Large intestine (tissue), 3 donors: ENCODE results near the gene GAR1. TPM values are rescaled to one million over a fixed set of nuclear protein-coding genes. Genes with fewer than 3 reads are reported as not detected.

Experiments used
- DNase-seq, 2 donors: peaks; one replicate each; pipeline versions ENCODE4 v3.0.0 to v3.0.0-alpha.2; 2013
- H3K27ac ChIP-seq: one replicate; pipeline ENCODE4 v1.5.1; 2013; ENCODE audit warnings: low read length
- H3K27me3 ChIP-seq: 2 replicates; pipeline ENCODE4 v1.6.1; 2013; ENCODE audit warnings: low read length; ENCODE audit not compliant: control insufficient read depth, insufficient read depth
- H3K36me3 ChIP-seq: 2 replicates; pipeline ENCODE4 v1.6.1; 2013; ENCODE audit warnings: low read length; ENCODE audit not compliant: control insufficient read depth, insufficient read depth
- H3K4me1 ChIP-seq: one replicate; pipeline ENCODE4 v1.6.1; 2013; ENCODE audit warnings: low read length; ENCODE audit not compliant: control insufficient read depth, insufficient read depth
- H3K4me3 ChIP-seq: one replicate; pipeline ENCODE4 v1.5.1; 2013; ENCODE audit warnings: low read length
- H3K9me3 ChIP-seq: one replicate; pipeline ENCODE4 v1.6.1; 2013; ENCODE audit warnings: mild to moderate bottlenecking, low read depth, low read length, moderate library complexity; ENCODE audit not compliant: control insufficient read depth
- WGBS: methylation state at CpG from one replicate; pipeline ENCODE4 v1.1.5; 2013; ENCODE audit warnings: low lambda C conversion rate; ENCODE audit not compliant: insufficient coverage; 5-methylcytosine and 5-hydroxymethylcytosine counted together
- polyA plus RNA-seq: library from polyadenylated mRNA; unstranded; fragments of 120-200 nt; gene quantifications from one replicate; pipeline ENCODE4 v1.2.1, GENCODE V29; 2013

The GAR1 gene
- polyA plus RNA-seq, 1 donor, result 37.4 TPM

DNA sequence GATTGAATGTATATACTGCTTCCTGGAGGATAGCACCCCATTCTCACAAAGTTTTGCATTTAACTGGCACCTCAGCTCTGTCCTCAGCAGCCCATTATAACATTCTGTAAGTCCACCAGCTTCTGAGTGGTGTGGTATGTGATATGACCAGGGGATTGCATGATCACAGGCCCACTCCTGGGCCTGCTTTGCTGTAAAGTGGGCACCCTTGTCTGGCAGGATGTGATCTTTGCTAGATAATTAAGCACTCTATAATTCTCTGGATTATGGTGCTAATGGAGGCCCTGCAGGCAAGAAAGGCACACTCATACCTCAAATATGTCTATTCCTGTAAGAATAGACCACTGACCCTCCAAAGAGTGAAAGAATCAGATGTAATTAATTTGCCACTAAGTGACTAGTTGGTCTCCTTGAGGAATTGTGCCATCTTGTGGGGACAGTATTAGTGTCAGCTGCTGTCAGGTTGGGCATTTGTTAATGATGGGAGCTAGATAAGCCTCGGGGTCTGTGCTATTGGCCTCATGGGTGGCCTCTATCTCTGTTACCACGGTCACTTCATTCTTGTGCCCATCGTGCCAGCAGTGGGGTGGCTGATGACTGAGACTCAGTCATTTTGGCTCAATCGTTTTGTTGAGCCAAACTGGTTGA, 11.5 kb upstream of the GAR1 start:
- Histone ChIP-seq H3K4me3 (no peak overlapping the region), H3K36me3 (no peaks in the 10 kb centered on the region), H3K27ac (no peak overlapping the region), H3K27me3 (no peaks in the 10 kb centered on the region), H3K4me1 (no peaks in the 10 kb centered on the region), H3K9me3 (no peaks in the 10 kb centered on the region)
- no CpG with 5 or more reads among the region's 4 CpGs for WGBS
- DNase-seq, result peak in 1 of 2 donors; percentile 47

DNA sequence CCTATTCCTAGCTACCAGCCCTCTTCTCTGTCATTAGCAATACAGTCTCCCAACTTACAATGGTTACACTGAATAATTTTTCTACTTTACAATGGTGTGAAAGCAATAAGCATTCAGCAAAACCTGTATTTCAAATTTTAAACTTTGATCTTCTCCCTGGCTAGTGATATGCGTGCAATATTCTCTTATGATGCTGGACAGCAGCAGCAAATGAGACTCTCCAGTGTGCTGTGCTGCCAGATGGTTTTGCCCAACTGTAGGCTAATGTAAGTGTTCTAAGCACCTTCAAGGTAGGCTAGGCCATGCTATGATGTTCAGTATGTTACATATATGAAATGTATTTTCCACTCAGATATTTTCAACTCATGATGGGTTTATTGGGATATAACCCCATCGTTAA, 5.9 kb upstream of the GAR1 start:
- Histone ChIP-seq H3K27me3 (no peaks in the 10 kb centered on the region), H3K4me3 (no peak overlapping the region), H3K9me3 (no peaks in the 10 kb centered on the region), H3K4me1 (no peaks in the 10 kb centered on the region), H3K27ac (no peak overlapping the region), H3K36me3 (no peaks in the 10 kb centered on the region)
- no peak for DNase-seq
- WGBS, result 100% methylated on average over 1 of the region's 2 CpGs

DNA sequence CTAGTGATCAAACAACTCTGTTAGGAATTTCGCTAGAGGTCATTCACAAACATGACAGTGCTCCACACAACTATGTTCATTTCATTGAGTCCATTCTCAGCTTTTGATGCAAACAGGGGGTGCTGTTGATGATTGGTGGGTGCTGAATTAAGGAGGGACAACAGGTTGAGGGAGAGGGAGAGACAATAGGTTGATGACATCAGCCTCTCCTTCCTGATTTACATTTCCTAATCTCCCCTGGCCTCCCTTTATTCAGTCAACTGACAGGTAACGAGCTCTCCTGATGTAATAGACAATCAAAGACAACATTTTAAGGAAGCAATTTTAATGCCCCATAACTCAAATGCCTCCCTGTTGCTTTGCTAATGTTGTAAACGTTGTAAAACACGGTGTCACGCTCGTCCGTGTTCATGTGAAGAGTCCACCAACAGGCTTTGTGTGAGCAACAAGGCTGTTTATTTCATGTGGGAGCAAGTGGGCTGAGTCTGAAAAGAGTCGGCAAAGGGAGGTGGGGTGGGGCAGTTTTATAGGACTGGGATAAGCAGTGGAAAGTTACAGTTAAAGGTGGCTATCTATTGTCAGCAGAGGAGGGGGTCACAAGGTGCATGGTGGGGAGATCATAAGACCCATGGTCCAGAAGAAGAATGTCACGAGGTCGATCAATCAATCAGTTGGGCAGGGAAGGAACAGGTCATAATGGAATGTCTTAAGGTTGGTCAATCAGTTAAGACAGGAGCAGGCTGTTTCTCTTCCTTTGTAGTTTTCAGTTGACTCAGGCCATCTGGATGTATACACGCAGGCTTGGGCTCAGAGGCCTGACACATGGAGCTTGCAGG, 4.8 kb upstream of the GAR1 start:
- 65% methylated on average over 2 of the region's 11 CpGs for WGBS
- DNase-seq, result no peak
- H3K4me3 ChIP-seq, result no peak overlapping the region
- no peaks in the 10 kb centered on the region for H3K36me3 ChIP-seq
- no peak overlapping the region for H3K27ac ChIP-seq
- no peaks in the 10 kb centered on the region for H3K27me3 ChIP-seq
- H3K4me1 ChIP-seq, result no peaks in the 10 kb centered on the region
- no peaks in the 10 kb centered on the region for H3K9me3 ChIP-seq

DNA sequence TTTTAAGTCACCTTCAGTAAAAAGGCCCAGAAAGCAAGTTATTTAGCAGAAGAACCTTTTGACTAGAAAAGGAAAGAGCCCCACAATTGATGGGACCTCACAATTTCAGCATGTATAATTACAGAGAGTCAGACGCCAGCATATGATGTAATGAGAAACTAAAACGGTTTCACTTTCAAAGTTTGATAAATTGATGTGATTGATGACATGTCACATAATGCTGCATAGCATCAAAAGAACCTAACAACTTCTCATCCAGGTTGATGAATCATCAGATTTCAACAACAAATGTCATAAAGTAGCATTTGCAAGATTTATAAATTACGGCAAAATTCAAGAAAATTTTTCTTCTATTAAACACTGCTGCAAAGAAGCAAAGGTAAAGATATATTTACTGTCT, 3.9 kb upstream of the GAR1 start:
- Histone ChIP-seq H3K27me3 (no peaks in the 10 kb centered on the region), H3K4me1 (peaks cover 2% of the 10 kb centered on the region), H3K9me3 (no peaks in the 10 kb centered on the region), H3K27ac (no peak overlapping the region), H3K4me3 (no peak overlapping the region), H3K36me3 (no peaks in the 10 kb centered on the region)
- 100% methylated on average over 1 of the region's 3 CpGs for WGBS
- no peak for DNase-seq

DNA sequence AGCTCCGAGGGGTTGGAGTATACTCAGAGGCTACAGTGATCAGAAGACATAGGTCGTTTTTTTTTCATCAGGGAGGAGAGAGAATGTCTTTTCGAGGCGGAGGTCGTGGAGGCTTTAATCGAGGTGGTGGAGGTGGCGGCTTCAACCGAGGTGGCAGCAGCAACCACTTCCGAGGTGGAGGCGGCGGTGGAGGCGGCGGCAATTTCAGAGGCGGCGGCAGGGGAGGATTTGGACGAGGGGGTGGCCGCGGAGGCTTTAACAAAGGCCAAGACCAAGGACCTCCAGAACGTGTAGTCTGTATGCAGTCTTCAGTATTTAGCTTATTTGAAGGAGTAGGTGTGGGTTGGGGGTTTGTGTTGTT, 500 bp downstream of the GAR1 start:
- peak overlapping the region; percentile 85 for H3K27ac ChIP-seq
- H3K9me3 ChIP-seq, result no peaks in the 10 kb centered on the region
- peaks cover 4% of the 10 kb centered on the region for H3K4me1 ChIP-seq
- no CpG with 5 or more reads among the region's 19 CpGs for WGBS
- H3K4me3 ChIP-seq, result peak overlapping the region; percentile 76
- peak in 1 of 2 donors; percentile 39 for DNase-seq
- H3K36me3 ChIP-seq, result peaks cover 23% of the 10 kb centered on the region
- no peaks in the 10 kb centered on the region for H3K27me3 ChIP-seq

DNA sequence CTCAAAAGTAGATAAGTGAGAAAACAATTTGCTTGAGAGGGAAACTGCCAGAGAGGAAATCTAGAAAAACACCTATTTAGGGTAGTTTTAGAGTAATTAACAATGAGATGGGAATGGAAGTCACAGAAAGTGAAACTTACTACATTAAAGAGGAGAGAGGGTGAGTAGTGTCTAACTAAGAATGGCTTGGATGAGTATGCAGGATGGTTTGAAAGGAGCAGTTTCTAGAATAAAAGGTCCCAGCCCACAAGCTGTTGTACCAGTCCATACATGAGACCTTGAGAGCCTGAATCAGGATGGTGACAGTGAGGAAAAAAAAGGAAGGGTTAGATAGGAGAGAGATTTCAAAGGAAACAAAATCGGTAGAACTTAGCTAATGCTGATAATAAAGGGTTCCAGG, 1.3 kb downstream of the GAR1 start:
- no peak for DNase-seq
- Histone ChIP-seq H3K27me3 (no peaks in the 10 kb centered on the region), H3K36me3 (peaks cover 24% of the 10 kb centered on the region), H3K4me1 (peaks cover 4% of the 10 kb centered on the region), H3K9me3 (no peaks in the 10 kb centered on the region), H3K4me3 (peak overlapping the region; percentile 76), H3K27ac (no peak overlapping the region)
- 100% methylated on average over 1 of the region's 1 CpG for WGBS

DNA sequence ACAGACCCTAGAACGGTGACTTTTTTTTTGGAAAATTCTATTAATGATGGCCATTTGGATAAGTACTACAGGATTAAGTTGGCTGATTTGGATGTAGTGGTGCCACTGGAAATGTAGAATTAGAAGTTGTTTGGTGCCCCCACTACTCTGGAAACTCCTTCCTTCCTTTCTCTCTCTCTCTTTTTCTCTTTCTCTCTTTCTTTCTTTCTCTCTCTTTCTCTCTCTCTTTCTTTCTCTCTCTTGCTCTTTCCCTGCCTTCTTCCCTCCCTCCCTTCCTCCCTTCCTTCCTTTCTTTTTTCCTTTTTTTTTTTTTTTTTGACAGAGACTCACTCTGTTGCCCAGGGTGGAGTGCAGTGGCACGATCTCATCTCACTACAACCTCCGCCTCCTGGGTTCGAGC, 2.7 kb downstream of the GAR1 start:
- no peaks in the 10 kb centered on the region for H3K27me3 ChIP-seq
- DNase-seq, result no peak
- H3K36me3 ChIP-seq, result peaks cover 34% of the 10 kb centered on the region
- H3K4me3 ChIP-seq, result no peak overlapping the region
- H3K27ac ChIP-seq, result no peak overlapping the region
- H3K9me3 ChIP-seq, result no peaks in the 10 kb centered on the region
- no CpG with 5 or more reads among the region's 4 CpGs for WGBS
- H3K4me1 ChIP-seq, result peaks cover 4% of the 10 kb centered on the region

DNA sequence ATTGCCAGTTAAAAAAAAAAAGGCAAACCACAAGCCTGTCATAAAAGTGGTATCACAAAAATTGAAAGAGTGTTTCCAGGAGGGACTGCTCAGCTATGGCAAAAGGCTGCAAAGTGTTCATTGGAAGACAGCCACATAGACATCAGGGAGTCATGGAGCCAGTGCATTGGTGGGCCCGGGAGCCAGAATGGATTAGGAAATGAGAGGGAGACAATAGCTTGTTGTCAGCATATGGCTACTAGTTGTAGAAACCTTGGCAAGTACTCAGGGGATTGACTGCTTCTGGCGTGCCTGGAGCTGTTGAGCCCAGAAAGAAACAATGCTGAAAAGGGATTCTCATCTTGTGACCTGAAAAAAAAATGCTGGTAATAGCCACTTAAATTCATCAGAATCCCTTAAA, 5.0 kb downstream of the GAR1 start:
- H3K4me3 ChIP-seq, result no peak overlapping the region
- H3K36me3 ChIP-seq, result peaks cover 42% of the 10 kb centered on the region
- WGBS, result 100% methylated on average over 1 of the region's 2 CpGs
- H3K27me3 ChIP-seq, result no peaks in the 10 kb centered on the region
- peaks cover 4% of the 10 kb centered on the region for H3K4me1 ChIP-seq
- no peaks in the 10 kb centered on the region for H3K9me3 ChIP-seq
- DNase-seq, result no peak
- H3K27ac ChIP-seq, result no peak overlapping the region

DNA sequence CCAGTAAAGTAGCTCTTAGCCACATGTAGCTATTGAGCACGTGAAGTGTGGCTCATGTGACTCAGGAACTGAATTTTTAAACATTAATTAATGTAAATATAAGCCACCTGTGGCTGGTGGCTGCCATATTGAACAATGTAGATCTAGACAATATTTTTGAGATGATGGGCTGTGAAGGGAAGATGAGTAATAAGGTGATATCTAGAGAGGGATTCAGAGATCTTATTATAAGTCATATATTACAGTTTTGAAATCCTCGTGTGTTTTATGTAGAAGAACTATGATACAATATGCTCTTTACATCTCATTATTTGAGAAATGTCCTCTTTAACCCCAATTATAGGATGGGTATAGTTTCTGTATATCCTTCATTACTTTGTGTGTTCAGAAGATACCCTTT, 5.6 kb downstream of the GAR1 start:
- no peak overlapping the region for H3K4me3 ChIP-seq
- 17% methylated on average over 1 of the region's 2 CpGs for WGBS
- peaks cover 42% of the 10 kb centered on the region for H3K36me3 ChIP-seq
- DNase-seq, result no peak
- no peaks in the 10 kb centered on the region for H3K27me3 ChIP-seq
- peaks cover 4% of the 10 kb centered on the region for H3K4me1 ChIP-seq
- no peak overlapping the region for H3K27ac ChIP-seq
- H3K9me3 ChIP-seq, result no peaks in the 10 kb centered on the region

DNA sequence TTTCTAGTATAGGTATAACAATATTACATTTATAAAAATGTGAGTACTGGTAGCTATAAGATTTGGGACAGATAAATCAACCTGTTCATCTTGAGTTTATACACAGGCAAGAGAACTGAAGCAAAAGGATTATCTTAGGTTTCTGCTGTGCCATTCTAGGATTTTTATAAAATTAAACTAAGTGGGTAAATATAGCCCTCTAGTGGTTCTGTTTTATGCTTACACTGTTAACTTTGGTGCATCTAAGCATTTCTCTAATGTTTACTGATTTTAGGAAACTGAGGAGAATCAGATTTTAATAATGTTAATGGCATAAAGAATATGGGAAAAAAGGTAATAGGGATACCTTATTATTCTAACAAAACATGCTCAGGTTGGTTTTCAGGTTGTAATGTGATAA, 11.2 kb downstream of the GAR1 start:
- DNase-seq, result no peak
- no peaks in the 10 kb centered on the region for H3K27me3 ChIP-seq
- H3K4me1 ChIP-seq, result no peaks in the 10 kb centered on the region
- H3K9me3 ChIP-seq, result no peaks in the 10 kb centered on the region
- peaks cover 18% of the 10 kb centered on the region for H3K36me3 ChIP-seq
- no peak overlapping the region for H3K27ac ChIP-seq
- H3K4me3 ChIP-seq, result no peak overlapping the region

DNA sequence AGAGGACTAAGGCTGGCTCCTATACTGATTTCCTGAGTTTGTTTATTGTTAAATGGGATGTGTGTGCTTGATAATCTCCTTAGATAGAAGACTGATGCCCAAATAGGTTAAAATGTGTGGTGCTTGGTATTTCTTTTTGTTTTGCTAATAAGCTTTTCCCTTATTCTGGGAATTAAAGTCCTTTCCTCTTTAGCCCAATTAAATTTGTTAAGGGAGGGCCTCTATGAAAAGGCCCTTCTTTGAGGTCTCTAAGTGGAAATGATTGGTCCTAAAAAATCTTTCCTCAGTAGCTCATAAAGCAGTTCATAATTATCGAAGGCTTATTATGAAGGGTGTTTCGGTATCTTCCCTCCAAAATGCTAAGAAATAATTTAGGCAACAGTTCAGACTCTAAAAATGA, 12.1 kb downstream of the GAR1 start, which contains the start of gene RRH:
Gene RRH (plus strand): TSS at position 301 of the 400 bp plus-strand sequence. CDS start 56 bp downstream, at position 357.
- WGBS, result no CpG with 5 or more reads among the region's 2 CpGs
- DNase-seq, result no peak

More for the DNA sequence above, 12.1 kb downstream of the GAR1 start, which contains the start of gene RRH:
- Histone ChIP-seq H3K9me3 (no peaks in the 10 kb centered on the region), H3K36me3 (peaks cover 14% of the 10 kb centered on the region), H3K4me3 (no peak within 1 kb of the TSS), H3K4me1 (no peaks in the 10 kb centered on the region), H3K27me3 (no peaks in the 10 kb centered on the region), H3K27ac (no peak within 1 kb of the TSS)
